Bronchial epithelial cell (primary cell): ENCODE data around the gene MED23. TPM values are rescaled to one million over a fixed set of nuclear protein-coding genes. Genes with fewer than 3 reads are reported as not detected.

ENCODE experiments used
- DNase-seq: peaks from one replicate; pipeline ENCODE4 v3.0.0-alpha.2; 2010; ENCODE audit warnings: low read depth
- FAIRE-seq: peaks from 2 replicates; lab custom pipeline; 2011; peaks lifted over from hg19 to GRCh38; lab: Jason Lieb, UNC
- H3K27me3 ChIP-seq: 2 replicates; pipeline ENCODE4 v1.5.1; 2011; ENCODE audit warnings: low read length; ENCODE audit not compliant: control insufficient read depth, insufficient read depth
- H3K36me3 ChIP-seq: 2 replicates; pipeline ENCODE4 v1.5.1; 2011; ENCODE audit warnings: low read length; ENCODE audit not compliant: control insufficient read depth, insufficient read depth
- H3K4me3 ChIP-seq: 2 replicates; pipeline ENCODE4 v1.5.1; 2011; ENCODE audit warnings: mild to moderate bottlenecking, low read depth, low read length, control low read depth
- CTCF ChIP-seq: IDR thresholded peaks from 2 replicates; pipeline ENCODE4 v1.5.1; 2011; ENCODE audit warnings: mild to moderate bottlenecking, moderate library complexity, low read length, control low read depth, inconsistent platforms; ENCODE audit not compliant: insufficient read depth, severe bottlenecking
- total RNA-seq: library from RNA; depleted of rRNA; stranded (reverse); fragments of >200 nt; gene quantifications from 2 replicates; pipeline ENCODE4 v1.2.1, GENCODE V29; 2014

Gene MED23
- total RNA-seq, 1 donor from 2014 or later, result 19.5 TPM

DNA sequence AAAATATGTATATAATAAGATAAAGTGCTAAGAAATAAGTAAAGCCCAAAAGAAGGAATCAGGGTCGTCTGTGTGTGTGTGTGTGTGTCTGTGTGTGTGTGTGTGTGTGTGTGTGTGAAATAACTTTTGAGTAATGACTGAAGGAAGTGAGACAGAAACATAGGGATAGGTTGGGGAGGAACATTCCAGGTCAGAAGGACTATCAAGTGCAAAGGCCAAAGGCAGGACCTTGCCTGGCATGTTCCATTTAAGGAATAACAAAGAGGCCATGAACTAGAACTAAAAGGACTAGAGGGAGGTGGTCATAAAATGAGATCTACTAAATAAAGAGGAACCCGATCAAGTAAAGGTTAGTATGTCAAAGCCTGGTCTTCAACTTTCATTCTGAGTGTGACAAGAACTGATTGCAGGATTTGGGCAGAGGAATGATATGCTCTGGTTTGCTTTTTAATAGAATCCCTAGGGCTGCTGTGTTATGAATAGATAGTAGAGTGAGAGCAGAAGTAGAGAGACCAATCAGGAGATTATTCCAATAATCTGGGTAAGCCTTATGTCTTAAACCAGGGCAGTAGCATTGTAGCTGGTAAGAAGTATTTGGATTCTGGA, 15.9 kb upstream of the MED23 start:
- H3K4me3 ChIP-seq, result no peak overlapping the region
- no peak for DNase-seq
- no peaks in the 10 kb centered on the region for H3K36me3 ChIP-seq
- FAIRE-seq, result no peak
- no peak for TF ChIP-seq CTCF
- H3K27me3 ChIP-seq, result no peaks in the 10 kb centered on the region

GRCh38 chr6:131642987-131643611, 15.1 kb upstream of the MED23 start:
- Histone ChIP-seq H3K36me3 (no peaks in the 10 kb centered on the region), H3K4me3 (no peak overlapping the region), H3K27me3 (no peaks in the 10 kb centered on the region)
- FAIRE-seq (no peak), DNase-seq (no peak)
- no peak for TF ChIP-seq CTCF

GRCh38 chr6:131642565-131642964, 14.5 kb upstream of the MED23 start:
- DNase-seq (no peak), FAIRE-seq (no peak)
- no peak for TF ChIP-seq CTCF
- Histone ChIP-seq H3K4me3 (no peak overlapping the region), H3K36me3 (no peaks in the 10 kb centered on the region), H3K27me3 (no peaks in the 10 kb centered on the region)

DNA sequence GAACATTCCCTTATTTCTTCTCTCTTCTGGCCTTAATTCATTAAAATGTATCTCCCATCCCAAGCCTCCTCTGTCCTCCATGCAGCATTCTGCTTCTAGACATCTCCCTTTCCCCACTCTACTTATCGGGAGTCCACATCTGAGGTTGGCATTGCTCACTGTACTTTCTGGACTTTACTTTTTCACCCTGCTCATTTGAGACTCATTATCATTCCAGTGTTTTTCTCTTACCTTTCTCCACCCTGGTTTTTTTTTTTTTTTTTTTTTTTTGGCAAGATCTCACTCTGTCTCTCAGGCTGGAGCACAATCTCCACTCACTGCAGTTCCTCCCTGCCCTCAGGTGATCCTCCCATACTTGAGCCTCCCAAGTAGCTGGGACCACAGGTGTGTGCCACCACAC, 13.5 kb upstream of the MED23 start:
- no peak for TF ChIP-seq CTCF
- no peak for FAIRE-seq
- Histone ChIP-seq H3K27me3 (no peaks in the 10 kb centered on the region), H3K4me3 (no peak overlapping the region), H3K36me3 (no peaks in the 10 kb centered on the region)
- DNase-seq, result no peak

DNA sequence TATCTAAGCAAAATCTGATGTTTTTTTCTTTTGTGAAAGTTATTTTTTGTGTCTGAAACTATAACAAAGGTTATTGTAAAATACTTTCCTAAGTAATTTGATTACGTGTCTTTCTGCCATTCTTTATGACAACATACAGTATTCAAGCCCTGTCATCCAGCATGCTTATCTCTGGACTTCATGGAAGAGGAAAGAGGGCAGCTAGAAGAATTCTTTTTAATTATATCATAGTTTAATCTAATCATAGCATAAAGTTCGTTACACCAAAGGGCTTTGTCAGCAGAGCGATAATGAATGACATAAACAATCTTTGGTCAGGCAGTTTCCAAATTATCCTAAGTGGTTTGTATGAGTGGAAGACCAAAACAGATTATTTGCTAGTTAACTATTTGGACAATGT, 12.5 kb upstream of the MED23 start:
- H3K27me3 ChIP-seq, result no peaks in the 10 kb centered on the region
- H3K4me3 ChIP-seq, result no peak overlapping the region
- H3K36me3 ChIP-seq, result no peaks in the 10 kb centered on the region
- FAIRE-seq (no peak), DNase-seq (no peak)
- no peak for TF ChIP-seq CTCF

DNA sequence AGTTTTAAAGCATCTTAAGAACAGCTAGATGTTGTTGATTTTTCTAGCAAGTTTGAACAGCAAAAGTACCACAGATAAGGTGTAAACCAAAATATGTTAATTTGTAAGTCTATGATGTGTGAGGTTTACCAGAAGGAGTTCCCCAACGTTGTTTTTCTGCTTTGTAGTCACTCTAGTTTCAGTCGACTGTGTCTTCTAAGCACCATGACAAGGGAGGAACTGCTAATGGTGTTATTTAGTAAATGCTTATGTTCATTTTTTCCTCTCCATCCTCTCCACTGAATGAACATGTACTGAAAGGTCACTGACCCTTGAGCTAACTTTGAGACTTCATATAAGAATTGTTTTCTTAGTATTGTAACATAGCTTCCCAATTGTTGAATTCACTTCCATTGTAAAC, 12.1 kb upstream of the MED23 start:
- FAIRE-seq (no peak), DNase-seq (no peak)
- H3K27me3 ChIP-seq, result no peaks in the 10 kb centered on the region
- H3K4me3 ChIP-seq, result no peak overlapping the region
- no peaks in the 10 kb centered on the region for H3K36me3 ChIP-seq
- no peak for TF ChIP-seq CTCF
